ENCODE results near the gene MVD.

- TF ChIP-seq CTCF (IDR thresholded peaks at IDR 0.05) (no peak), POLR2AphosphoS5 (IDR thresholded peaks at IDR 0.05) (no peak)
These were observed 51.7 kb downstream of the MVD start for GRCh38 chr16:88610909-88611812.
